DND-41 (cell line): ENCODE results near the gene AP2A2.

ENCODE experiments used
- ATAC-seq: fragments of 200-7000 bp; cut with Tn5 transposase; 3 replicates; pipeline ENCODE4 v1.9.1; 2021; ENCODE audit warnings: low read depth; ENCODE audit not compliant: insufficient read depth
- DNase-seq: peaks from one replicate; pipeline ENCODE4 v3.0.0-alpha.2; 2020
- H2AFZ ChIP-seq: 2 replicates; pipeline ENCODE4 v1.6.0; 2012; ENCODE audit warnings: low read depth, low read length
- H3K27ac ChIP-seq: 2 replicates; pipeline ENCODE4 v1.5.1; 2012; ENCODE audit warnings: low read length, inconsistent platforms
- H3K27me3 ChIP-seq: fragments of 200-600 bp; sonication (generic); 2 replicates; pipeline ENCODE4 v1.6.0; 2012; ENCODE audit warnings: low read length, mild to moderate bottlenecking, inconsistent platforms; ENCODE audit not compliant: insufficient read depth, poor library complexity
- H3K36me3 ChIP-seq: 2 replicates; pipeline ENCODE4 v1.5.1; 2012; ENCODE audit warnings: low read length, inconsistent platforms; ENCODE audit not compliant: insufficient read depth
- H3K4me1 ChIP-seq: 2 replicates; pipeline ENCODE4 v1.5.1; 2012; ENCODE audit warnings: mild to moderate bottlenecking, low read length; ENCODE audit not compliant: insufficient read depth
- H3K4me2 ChIP-seq: 2 replicates; pipeline ENCODE4 v1.6.0; 2012; ENCODE audit warnings: mild to moderate bottlenecking, moderate library complexity, low read length, inconsistent platforms; ENCODE audit not compliant: insufficient read depth
- H3K4me3 ChIP-seq, 2 experiments: fragments of 200-600 bp in 1 of 2; shearing (Covaris generic) in 1 of 2; 2 replicates each; pipeline ENCODE4 v1.5.1; 2012 to 2016; ENCODE audit warnings: inconsistent platforms in 2 of 2, low read length in 2 of 2, mild to moderate bottlenecking in 2 of 2, low read depth in 1 of 2, moderate library complexity in 1 of 2
- H3K79me2 ChIP-seq: 2 replicates; pipeline ENCODE4 v1.6.0; 2012; ENCODE audit warnings: low read length, inconsistent platforms; ENCODE audit not compliant: insufficient read depth
- H3K9ac ChIP-seq: 2 replicates; pipeline ENCODE4 v1.6.0; 2012; ENCODE audit warnings: low read depth, mild to moderate bottlenecking, inconsistent platforms, low read length, moderate library complexity
- H3K9me3 ChIP-seq: 2 replicates; pipeline ENCODE4 v1.5.1; 2012; ENCODE audit warnings: low read length, moderate library complexity, mild to moderate bottlenecking, inconsistent platforms; ENCODE audit not compliant: insufficient read depth, severe bottlenecking
- H4K20me1 ChIP-seq: 2 replicates; pipeline ENCODE4 v1.6.0; 2012; ENCODE audit warnings: low read length; ENCODE audit not compliant: insufficient read depth
- EZH2 ChIP-seq: IDR thresholded peaks from 3 replicates; pipeline ENCODE4 v1.6.1; 2012; ENCODE audit warnings: borderline replicate concordance, low read depth, mild to moderate bottlenecking, moderate library complexity, low read length, inconsistent platforms; ENCODE audit not compliant: severe bottlenecking
- TF ChIP-seq, protein P1 (sequence below): IDR thresholded peaks from 2 replicates; pipeline ENCODE4 v1.5.1; 2012; ENCODE audit warnings: borderline replicate concordance, low read length, moderate library complexity, mild to moderate bottlenecking; ENCODE audit not compliant: poor library complexity, severe bottlenecking; ENCODE audit errors: extremely low read depth

The AP2A2 gene

DNA sequence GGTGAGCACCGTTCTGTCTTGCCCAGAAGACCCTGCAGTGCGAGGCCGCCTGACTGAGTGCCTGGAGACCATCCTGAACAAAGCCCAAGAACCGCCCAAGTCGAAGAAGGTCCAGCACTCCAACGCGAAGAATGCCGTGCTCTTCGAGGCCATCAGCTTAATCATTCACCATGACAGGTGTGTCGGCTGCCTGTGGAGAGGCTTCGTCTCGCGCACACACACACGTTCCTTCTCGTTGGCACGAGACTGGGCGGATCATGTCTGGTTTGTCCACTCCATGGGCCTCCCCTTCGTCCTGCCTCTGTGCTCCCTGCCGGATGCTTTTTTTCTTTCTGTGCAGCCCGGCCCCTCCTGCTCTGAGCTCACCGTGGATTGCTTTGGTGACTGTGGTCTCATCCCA is 59.7 kb downstream of the AP2A2 start:
- H3K9ac ChIP-seq, result no peak overlapping the region
- H4K20me1 ChIP-seq, result peaks cover 6% of the 10 kb centered on the region
- no peaks in the 10 kb centered on the region for H3K9me3 ChIP-seq
- TF ChIP-seq EZH2, result no peak
- TF ChIP-seq, protein P1, sequence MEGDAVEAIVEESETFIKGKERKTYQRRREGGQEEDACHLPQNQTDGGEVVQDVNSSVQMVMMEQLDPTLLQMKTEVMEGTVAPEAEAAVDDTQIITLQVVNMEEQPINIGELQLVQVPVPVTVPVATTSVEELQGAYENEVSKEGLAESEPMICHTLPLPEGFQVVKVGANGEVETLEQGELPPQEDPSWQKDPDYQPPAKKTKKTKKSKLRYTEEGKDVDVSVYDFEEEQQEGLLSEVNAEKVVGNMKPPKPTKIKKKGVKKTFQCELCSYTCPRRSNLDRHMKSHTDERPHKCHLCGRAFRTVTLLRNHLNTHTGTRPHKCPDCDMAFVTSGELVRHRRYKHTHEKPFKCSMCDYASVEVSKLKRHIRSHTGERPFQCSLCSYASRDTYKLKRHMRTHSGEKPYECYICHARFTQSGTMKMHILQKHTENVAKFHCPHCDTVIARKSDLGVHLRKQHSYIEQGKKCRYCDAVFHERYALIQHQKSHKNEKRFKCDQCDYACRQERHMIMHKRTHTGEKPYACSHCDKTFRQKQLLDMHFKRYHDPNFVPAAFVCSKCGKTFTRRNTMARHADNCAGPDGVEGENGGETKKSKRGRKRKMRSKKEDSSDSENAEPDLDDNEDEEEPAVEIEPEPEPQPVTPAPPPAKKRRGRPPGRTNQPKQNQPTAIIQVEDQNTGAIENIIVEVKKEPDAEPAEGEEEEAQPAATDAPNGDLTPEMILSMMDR, result no peak
- ATAC-seq, result no peak
- DNase-seq, result no peak
- H3K79me2 ChIP-seq, result no peaks in the 10 kb centered on the region
- no peak overlapping the region for H3K4me2 ChIP-seq
- peaks cover 83% of the 10 kb centered on the region for H3K36me3 ChIP-seq
- no peaks in the 10 kb centered on the region for H3K27me3 ChIP-seq
- no peak overlapping the region for H2AFZ ChIP-seq
- no peak overlapping the region for H3K27ac ChIP-seq
- no peaks in the 10 kb centered on the region for H3K4me1 ChIP-seq
- H3K4me3 ChIP-seq, result no peak overlapping the region

DNA sequence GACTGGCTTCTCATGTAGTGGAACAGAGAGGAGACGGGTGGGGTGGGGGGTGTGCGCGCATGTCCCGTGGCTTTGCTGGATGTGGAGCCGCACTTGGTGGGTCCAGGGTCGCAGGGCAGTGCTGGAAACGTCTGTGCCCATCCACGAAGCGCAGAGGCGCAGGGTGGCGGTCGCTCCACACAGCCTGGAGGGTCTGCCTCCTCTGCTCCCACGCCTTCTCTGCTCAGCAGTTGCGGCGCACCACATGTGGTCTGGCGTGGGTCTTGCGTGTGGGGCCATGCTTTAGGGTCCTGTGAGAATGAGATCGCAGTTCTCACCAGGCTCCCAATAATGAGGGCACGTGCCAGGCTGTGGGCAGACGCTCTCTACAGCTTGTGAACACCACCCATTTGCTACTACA is 60.2 kb downstream of the AP2A2 start:
- Histone ChIP-seq H3K9me3 (no peaks in the 10 kb centered on the region), H2AFZ (no peak overlapping the region), H3K9ac (no peak overlapping the region), H3K27ac (no peak overlapping the region), H3K79me2 (no peaks in the 10 kb centered on the region), H3K27me3 (no peaks in the 10 kb centered on the region), H3K4me3 (no peak overlapping the region), H4K20me1 (peaks cover 5% of the 10 kb centered on the region; the same call in 1 of the 2 replicates), H3K36me3 (peaks cover 80% of the 10 kb centered on the region), H3K4me2 (no peak overlapping the region), H3K4me1 (no peaks in the 10 kb centered on the region)
- no peak for DNase-seq
- no peak for ATAC-seq
- TF ChIP-seq, protein P1, result no peak
- no peak for TF ChIP-seq EZH2

DNA sequence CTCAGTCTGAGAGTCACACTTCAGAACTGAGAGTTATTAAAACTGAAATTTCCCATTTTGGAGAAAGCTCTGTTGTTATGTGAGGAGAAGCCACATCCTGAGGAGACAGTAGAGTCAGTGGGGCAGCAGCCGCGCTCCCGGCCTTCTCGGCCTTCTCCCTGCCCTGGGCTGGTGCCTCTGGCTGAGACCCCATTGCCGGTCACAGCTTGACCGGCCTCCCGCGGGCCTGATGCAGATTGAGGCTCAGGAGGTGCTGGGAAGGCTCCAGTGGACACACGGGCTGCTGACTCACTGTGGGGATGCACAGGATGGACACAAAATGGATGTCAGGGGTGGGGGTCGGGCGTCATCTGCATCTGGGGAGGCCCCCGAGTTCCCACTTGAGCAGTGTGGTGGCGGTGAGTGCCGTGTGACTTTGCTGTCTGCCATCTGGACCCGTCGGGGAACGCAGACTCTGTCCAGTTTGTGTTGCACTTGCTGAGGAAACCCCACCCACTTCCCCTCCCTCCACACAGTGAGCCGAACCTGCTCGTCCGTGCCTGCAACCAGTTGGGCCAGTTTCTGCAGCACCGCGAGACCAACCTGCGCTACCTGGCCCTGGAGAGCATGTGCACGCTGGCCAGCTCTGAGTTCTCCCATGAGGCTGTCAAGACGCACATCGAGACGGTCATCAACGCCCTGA is 60.7 kb downstream of the AP2A2 start:
- ATAC-seq (no peak), DNase-seq (no peak)
- H3K79me2 ChIP-seq, result no peaks in the 10 kb centered on the region
- peaks cover 10% of the 10 kb centered on the region for H4K20me1 ChIP-seq
- peaks cover 81% of the 10 kb centered on the region for H3K36me3 ChIP-seq
- H3K9me3 ChIP-seq, result no peaks in the 10 kb centered on the region
- H3K4me2 ChIP-seq, result no peak overlapping the region
- H3K4me3 ChIP-seq, result no peak overlapping the region
- H3K27ac ChIP-seq, result no peak overlapping the region
- TF ChIP-seq EZH2, result no peak
- TF ChIP-seq, protein P1, result no peak
- no peak overlapping the region for H3K9ac ChIP-seq
- H2AFZ ChIP-seq, result no peak overlapping the region
- H3K4me1 ChIP-seq, result no peaks in the 10 kb centered on the region
- H3K27me3 ChIP-seq, result no peaks in the 10 kb centered on the region
